IPS-18c (cell line): ENCODE data around the gene DCAF5.
"Not testable (repeated sequence)": the region's sequence is repeated elsewhere in the genome, so short reads cannot be mapped to it uniquely, and the experiment has no call there.

Experiments
- H3K4me3 ChIP-seq: 2 replicates; pipeline ENCODE4 v1.7.0; 2013; ENCODE audit warnings: low read depth, mild to moderate bottlenecking, low read length, moderate library complexity; ENCODE audit not compliant: insufficient read depth
- H3K9me3 ChIP-seq: one replicate; pipeline ENCODE4 v1.6.1; 2013; ENCODE audit warnings: mild to moderate bottlenecking, low read length, moderate library complexity; ENCODE audit not compliant: control insufficient read depth, insufficient read depth

Gene DCAF5, protein sequence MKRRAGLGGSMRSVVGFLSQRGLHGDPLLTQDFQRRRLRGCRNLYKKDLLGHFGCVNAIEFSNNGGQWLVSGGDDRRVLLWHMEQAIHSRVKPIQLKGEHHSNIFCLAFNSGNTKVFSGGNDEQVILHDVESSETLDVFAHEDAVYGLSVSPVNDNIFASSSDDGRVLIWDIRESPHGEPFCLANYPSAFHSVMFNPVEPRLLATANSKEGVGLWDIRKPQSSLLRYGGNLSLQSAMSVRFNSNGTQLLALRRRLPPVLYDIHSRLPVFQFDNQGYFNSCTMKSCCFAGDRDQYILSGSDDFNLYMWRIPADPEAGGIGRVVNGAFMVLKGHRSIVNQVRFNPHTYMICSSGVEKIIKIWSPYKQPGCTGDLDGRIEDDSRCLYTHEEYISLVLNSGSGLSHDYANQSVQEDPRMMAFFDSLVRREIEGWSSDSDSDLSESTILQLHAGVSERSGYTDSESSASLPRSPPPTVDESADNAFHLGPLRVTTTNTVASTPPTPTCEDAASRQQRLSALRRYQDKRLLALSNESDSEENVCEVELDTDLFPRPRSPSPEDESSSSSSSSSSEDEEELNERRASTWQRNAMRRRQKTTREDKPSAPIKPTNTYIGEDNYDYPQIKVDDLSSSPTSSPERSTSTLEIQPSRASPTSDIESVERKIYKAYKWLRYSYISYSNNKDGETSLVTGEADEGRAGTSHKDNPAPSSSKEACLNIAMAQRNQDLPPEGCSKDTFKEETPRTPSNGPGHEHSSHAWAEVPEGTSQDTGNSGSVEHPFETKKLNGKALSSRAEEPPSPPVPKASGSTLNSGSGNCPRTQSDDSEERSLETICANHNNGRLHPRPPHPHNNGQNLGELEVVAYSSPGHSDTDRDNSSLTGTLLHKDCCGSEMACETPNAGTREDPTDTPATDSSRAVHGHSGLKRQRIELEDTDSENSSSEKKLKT

DNA sequence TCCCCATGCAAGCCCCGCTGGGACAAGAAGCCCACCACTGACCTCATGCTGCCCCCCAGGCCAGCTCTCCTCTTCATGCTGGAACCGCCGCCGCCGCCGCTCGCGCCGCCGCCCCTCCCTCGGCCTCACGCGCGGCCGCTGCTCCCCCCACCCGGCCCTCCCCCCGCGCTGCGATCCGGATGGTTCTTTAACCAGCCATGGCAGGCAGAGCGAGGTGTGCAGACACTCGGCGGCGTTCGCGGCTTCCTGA is at the start of gene DCAF5:
DCAF5 (minus strand) TSS at position 218 of the 250 bp plus-strand sequence; CDS start at position 77, 141 bp downstream.
- Histone ChIP-seq H3K4me3 (peak within 1 kb of the TSS; percentile 84), H3K9me3 (peaks cover 2% of the 10 kb centered on the region)

DNA sequence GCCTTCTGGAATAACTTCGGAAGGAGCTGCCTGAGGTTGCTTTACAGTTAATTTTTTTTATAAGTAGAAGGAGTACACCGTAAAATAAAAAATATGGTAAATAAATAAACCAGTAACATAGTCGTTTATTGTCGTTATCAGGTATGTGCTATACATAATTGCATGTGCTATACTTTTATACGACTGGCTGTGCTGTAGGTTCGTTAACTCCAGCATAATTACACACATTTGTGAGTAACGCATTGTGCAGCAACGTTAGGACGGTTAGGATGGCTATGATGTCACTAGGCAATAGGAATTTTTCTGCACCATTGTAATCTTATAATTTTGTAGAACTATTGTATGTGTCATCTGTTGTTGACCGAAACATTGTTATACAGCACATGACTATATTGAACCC is 46.9 kb upstream of the DCAF5 start:
- Histone ChIP-seq H3K4me3 (no peak overlapping the region), H3K9me3 (no peaks in the 10 kb centered on the region)

DNA sequence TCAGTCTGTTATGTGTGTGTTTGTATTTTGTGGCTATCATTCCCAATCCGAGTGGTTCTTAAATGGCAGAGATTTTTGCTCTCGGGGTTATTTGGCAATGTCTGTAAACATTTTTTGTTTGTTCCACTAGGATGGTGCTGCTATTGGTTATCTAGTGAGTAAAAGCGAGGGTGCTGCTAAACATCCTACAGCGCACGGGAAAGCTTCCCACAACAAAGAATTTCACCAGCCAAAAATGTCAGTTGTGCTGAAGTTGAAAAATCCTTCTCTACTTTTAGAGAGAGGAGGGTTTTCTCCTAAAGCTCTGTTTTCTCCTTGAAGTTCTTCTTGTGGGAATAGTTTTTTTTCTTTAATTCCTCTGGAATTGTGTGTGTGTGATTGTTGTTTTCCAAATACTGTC is 40.8 kb upstream of the DCAF5 start:
- Histone ChIP-seq H3K4me3 (no peak overlapping the region), H3K9me3 (peaks cover 2% of the 10 kb centered on the region)

DNA sequence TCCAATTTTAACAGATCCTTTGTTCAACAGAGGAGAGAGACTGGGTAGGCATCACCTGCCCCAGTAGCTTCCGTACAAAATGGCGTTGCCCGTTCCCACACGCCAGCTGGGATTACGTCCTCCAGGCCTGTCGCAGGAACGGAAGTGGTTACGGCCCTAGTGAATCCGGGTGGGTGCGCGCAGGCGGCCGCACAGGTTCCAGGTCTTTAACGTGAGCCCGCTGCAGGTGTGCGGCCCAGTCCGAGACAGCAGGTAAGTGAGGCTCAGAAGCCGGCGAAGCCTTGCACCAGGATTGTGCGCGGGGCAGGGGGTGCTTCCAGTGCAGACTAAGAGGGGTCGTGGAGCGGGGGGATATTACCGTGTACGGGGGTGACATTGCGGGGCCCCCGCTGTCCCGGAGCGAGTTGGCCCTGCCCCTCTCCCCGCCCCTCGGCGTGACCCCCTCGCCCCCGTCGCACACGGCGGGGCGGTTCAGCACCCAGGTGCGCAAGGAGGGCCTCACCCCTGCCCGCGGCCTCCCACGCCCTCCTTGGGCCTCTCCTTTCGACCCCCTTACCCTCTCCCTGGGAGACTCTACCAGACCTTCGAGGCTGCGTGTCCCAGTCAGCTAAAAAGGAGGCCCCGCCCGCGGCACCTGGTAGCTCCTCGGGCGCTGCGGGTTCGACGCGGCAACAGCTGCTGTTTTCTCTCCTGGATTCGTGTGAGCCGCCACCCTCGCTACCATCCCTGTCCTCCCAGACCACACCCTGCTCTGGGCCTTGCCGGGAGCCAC is 38.6 kb upstream of the DCAF5 start, which contains the start of gene EXD2:
EXD2 (plus strand) TSS at position 159 of the 772 bp plus-strand sequence. CDS start 17,973 bp downstream, outside the sequence.
- peaks cover 2% of the 10 kb centered on the region for H3K9me3 ChIP-seq
- H3K4me3 ChIP-seq: peak within 1 kb of the TSS; percentile 68

DNA sequence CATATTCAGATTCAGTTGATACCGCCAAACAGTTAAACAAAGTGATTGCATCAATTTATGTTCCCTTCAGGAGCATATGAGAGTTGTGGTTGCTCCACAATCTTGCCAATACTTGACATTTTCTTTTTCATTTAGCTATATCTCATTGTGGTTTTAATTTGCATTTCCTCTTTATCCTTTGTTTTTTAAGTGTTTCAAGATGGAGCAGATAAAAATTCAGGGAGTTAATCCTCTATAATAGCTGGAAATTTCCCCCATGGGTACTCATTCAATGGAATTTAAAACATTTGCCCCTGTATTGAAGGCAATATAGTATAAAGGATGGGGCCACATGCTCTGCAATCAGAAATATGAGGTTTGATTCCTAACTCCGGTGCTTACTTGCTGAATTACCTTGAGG is 37.3 kb upstream of the DCAF5 start:
- Histone ChIP-seq H3K9me3 (peaks cover 2% of the 10 kb centered on the region), H3K4me3 (no peak overlapping the region)

DNA sequence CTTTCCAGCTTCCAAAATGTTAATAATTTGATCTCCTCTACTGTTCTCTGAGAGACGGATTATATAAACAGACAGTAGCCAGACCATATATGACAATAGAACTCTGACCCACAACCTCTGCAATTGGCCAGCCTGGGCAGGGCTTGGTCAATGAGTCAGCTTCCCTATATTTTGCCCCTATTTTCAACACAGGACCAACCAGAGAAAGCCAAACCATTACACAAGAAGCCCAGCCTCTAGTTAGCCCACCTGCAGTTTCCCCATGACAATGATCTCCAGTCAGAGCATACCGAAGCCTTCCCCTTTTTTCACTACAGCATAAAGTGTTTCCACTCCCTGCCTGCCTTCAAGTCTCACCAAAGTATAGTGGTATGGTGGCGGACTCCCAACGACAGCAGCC is 30.8 kb upstream of the DCAF5 start:
- H3K4me3 ChIP-seq: no peak overlapping the region
- H3K9me3 ChIP-seq: peaks cover 2% of the 10 kb centered on the region

DNA sequence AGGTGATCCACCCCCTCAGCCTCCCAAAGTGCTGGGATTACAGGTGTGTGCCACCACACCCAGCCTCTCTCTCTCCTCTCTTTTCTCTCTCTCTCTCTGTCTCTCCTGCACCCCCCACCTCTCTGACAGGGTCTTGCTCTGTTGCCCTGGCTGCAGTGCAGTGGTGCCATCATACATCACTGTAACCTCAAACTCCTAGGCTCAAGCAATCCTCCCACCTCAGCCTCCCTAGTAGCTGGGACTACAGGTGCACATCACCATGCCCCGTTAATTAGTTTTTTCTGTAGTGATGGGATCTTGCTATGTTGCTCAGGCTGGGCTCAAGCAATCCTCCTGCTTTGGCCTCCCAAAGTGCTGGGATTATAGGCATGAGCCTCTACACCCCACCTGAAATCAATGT is 29.7 kb upstream of the DCAF5 start:
- not testable (repeated sequence) for H3K4me3 ChIP-seq, H3K9me3 ChIP-seq

DNA sequence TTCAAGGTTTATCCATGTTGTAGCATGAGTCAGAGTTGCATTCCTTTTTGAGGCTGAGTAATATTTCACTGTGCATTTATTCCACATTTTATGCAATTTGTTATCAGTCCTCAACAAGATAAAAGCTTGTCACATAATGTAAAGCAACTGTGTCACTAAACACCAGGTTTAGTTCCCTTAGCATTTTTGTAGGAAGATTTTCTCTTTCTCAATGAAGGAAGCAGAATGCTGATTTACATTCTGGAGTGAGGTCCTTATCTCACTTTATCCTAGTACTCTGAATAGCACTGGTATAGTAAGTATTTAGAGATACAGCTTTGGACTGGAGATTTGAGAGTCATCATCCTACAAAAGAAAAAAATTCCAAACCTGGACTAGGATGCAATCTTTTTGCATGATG is 28.6 kb upstream of the DCAF5 start:
- H3K9me3 ChIP-seq: peaks cover 2% of the 10 kb centered on the region
- H3K4me3 ChIP-seq: no peak overlapping the region

DNA sequence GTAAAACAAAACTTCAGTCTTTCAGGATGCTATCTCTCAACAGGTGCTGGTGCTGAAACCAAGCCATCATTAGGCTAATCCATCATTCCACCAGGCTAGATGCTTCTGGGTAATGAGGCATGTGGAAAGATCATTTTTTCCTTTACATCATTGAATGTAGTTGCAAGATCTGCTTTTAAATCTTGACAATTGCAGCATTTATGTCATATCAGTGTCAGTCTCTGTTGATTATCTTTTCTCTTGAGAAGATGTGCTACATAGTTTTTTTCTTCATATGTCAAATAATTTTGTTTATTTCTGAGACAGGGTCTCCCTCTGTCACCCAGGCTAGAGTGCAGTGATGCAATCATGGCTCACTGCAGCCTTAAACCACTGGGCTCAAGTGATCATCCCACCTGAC is 22.2 kb upstream of the DCAF5 start:
- Histone ChIP-seq H3K4me3 (no peak overlapping the region), H3K9me3 (no peaks in the 10 kb centered on the region)

DNA sequence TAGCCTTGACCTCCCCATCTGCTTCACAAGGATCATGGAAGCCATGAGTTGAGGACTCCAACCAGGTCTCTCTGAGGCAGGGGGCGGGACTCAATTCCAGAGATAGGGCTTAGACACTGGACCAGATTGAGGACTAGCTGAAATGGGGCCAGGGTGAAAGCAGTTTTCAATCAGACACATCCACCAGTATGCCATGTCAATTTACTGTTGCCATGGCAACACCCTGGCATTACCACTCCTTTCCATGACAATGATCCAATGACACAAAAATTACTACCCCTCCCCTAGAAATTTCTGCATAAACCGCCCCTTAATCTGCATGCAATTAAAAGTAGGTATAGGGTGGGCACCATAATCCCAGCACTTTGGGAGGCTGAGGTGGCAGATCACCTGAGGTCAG is 18.6 kb upstream of the DCAF5 start:
- peaks cover under 1% of the 10 kb centered on the region for H3K9me3 ChIP-seq

DNA sequence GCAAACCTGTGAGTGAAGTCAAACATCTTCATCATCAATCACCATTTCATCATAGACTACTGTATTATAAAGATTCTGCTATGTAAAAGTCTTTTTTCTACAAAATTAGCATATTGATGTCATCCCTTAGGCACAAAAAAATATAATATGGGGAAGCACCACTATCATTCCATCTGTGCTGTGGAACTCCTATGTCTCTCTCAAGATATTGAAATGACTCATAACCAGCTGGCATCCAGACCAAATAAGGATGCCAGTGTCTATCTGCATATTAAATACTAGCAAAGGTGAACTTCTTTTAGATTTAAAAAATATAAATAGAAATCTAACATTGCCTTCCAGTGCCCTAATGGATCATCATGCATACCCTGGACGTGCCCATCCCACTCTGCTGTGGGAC is 17.9 kb upstream of the DCAF5 start:
- Histone ChIP-seq H3K4me3 (no peak overlapping the region), H3K9me3 (peaks cover 2% of the 10 kb centered on the region)

More for the DNA sequence above, 18.6 kb upstream of the DCAF5 start:
- H3K4me3 ChIP-seq: no peak overlapping the region

DNA sequence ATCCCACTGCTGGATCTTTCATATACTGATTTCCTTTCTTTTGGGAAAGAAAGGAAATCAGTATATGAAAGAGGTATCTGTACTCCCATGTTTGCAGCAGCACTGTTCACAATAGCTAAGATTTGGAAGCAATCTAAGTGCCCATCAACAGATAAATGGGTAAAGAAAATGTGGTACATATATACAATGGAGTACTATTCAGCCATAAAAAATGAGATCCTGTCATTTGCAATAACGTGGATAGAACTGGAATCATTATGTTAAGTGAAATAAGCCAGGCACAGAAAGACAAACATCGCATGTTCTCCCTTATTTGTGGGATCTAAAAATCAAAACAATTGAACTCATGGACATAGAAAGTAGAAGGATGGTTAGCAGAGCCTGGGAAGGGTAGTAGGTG is 12.9 kb upstream of the DCAF5 start:
- H3K9me3 ChIP-seq, H3K4me3 ChIP-seq: not testable (repeated sequence)

DNA sequence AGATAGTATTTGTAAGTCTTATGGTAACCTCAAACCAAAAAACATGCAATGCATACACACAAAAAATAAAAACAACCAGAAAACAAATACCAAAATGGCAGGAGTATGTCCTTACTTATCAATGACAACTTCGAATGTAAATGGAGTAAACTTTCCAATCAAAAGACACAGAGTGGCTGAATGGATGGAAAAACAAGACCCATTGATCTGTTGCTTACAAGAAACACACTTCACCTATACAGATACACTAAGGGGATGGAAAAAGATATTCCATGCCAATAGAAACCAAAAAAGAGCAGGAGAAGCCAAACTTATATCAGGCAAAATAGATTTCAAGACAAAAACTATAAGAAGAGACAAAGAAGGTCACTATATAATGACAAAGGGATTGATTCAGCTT is 8.7 kb upstream of the DCAF5 start:
- no peak overlapping the region for H3K4me3 ChIP-seq
- peaks cover 2% of the 10 kb centered on the region for H3K9me3 ChIP-seq

DNA sequence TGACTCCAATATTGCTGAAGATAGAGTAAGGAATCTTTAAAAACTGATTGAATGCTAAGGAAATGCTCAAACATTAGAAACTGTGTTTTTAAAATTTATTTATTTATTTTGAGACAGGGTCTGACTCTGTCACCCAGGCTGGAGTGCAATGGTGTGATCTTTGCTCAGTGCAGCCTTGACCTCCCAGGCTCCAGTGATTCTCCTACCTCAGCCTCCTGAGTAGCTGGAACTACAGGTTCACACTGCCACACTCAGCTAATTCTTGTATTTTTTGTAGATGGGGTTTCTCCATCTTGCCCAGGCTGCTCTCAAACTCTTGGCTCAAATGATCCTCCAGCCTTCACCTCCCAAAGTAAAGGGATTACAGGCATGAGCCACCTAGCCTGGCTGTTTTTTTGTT is 3.3 kb upstream of the DCAF5 start:
- H3K4me3 ChIP-seq: no peak overlapping the region

DNA sequence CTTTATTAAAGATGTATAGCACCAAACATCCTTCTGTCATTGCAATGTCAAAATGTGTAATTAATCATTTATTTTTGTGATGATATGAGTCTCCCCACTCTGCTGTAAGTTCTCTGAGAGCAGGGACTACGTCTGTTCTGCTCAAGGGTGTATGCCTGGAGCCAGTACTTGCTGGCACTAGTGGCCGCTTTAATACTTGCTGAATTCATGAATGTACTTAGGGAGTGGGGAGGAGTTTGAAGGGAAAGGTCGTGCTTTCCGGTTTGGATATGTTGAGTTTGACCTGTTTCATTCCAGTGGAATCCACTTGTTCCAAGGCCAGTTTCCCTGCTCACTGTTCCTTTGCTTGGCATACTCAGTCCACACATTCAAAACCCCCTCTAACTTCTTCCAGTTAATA is 1.9 kb upstream of the DCAF5 start:
- Histone ChIP-seq H3K9me3 (peaks cover 2% of the 10 kb centered on the region), H3K4me3 (no peak overlapping the region)

More for the DNA sequence above, 3.3 kb upstream of the DCAF5 start:
- peaks cover 2% of the 10 kb centered on the region for H3K9me3 ChIP-seq

DNA sequence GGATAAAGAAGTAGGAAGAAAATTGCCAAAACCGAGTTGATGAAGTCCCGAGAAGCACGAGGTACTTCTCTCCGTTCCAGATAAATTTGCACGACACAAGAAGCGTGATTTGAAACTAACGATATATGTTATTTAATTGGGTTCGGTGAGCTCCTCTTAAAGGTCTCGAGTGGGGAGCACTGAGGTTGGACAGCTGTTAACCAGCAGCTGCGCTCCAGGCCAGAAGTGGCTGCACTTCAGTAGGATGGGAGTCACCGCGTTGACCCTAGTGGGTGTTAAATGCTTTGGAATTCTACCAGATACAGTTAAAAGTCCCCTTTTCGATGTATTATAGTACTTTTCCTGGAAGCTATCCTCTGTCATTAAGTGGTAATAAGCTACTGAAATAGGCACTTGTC is 953 bp upstream of the DCAF5 start:
- Histone ChIP-seq H3K4me3 (peak overlapping the region; percentile 84), H3K9me3 (peaks cover 2% of the 10 kb centered on the region)

DNA sequence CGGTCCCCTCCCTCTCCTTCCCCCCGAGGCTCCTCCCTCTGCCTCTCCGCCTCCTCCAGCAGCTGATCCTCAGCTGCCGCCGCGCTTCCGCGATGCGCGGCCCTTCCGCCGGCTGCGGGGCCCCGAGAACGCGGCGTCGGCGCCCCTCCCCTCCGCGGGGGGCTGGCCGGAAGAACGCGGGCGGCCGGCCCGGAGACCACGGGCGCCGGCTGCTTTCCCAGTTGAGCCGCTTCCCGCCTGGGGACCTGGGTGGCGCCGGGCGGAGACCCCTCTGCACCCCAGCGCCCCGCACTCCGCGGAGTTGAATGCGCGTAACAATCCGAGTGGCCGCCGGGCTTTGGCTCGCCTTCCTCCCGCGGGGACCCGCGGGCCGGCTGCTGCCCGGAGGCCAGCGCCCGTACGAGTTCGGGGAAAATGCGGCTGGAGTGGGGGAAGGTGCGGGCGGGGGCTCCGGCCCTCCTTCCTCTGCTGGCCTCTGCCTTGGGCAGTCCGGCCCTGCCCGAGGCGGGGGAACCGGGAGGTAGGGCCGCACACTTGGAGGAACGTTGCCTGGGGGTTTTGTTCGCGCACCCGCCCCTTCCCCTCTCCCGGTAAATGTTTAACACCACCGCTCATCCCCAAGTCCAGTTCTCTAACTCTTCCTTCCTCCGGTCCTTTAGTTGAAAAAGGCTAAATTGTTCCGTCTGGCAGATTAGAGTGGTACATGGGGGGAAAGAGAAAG is 393 bp upstream of the DCAF5 start:
- peak overlapping the region; percentile 84 for H3K4me3 ChIP-seq
- H3K9me3 ChIP-seq: peaks cover 2% of the 10 kb centered on the region
